Right lobe of liver (tissue), 6 donors: Measurements from ENCODE around the gene KRTAP5-2. TPM values are rescaled to one million over a fixed set of nuclear protein-coding genes. Genes with fewer than 3 reads are reported as not detected.

Source experiments
- ATAC-seq, 4 donors: fragments of 200-7000 bp; cut with Tn5 transposase; one replicate each; pipeline ENCODE4 v1.9.1; 2020; ENCODE audit warnings: mild to moderate bottlenecking in 4 of 4, moderate library complexity in 4 of 4
- DNase-seq, 3 donors: peaks; one replicate each; pipeline ENCODE4 v3.0.0-alpha.2; 2020
- H3K27ac ChIP-seq, 3 donors: fragments of 200-600 bp; one replicate each; pipeline ENCODE4 v1.8.0; 2022
- H3K27me3 ChIP-seq, 2 donors: fragments of 200-600 bp; one replicate each; pipeline ENCODE4 v1.8.0; 2022
- H3K36me3 ChIP-seq, 4 donors: fragments of 200-600 bp; sonication (generic) in 1 of 4; one replicate each; pipeline versions ENCODE4 v1.5.1 to v1.8.0; 2017 to 2022; ENCODE audit warnings: control low read depth in 1 of 4
- H3K4me1 ChIP-seq, 4 donors: fragments of 200-600 bp; sonication (generic) in 1 of 4; one replicate each; pipeline versions ENCODE4 v1.5.1 to v1.8.0; 2017 to 2022; ENCODE audit warnings: control low read depth in 1 of 4
- H3K4me3 ChIP-seq, 3 donors: fragments of 200-600 bp; one replicate each; pipeline ENCODE4 v1.8.0; 2022
- H3K9me3 ChIP-seq, 4 donors: fragments of 200-600 bp; sonication (generic) in 1 of 4; one replicate each; pipeline versions ENCODE4 v1.5.1 to v1.8.0; 2017 to 2022; ENCODE audit warnings: control low read depth in 1 of 4
- POLR2A ChIP-seq: fragments of 450-650 bp; IDR thresholded peaks from one replicate; pipeline ENCODE4 v1.6.1; 2017; ENCODE audit warnings: antibody characterized with exemption, mild to moderate bottlenecking
- WGBS: methylation state at CpG from one replicate; pipeline ENCODE4 v1.1.6; 2018; ENCODE audit warnings: low coverage, low lambda C conversion rate; ENCODE audit not compliant: insufficient coverage; ENCODE audit errors: missing lambda C conversion rate; 5-methylcytosine and 5-hydroxymethylcytosine counted together
- intact Hi-C, 2 donors: fragments of 100-400 bp; cut with DNase I; formaldehyde crosslinking; loops; one replicate each; pipeline versions ENCODE4 v1.11.2 to v1.14.1; 2022
- total RNA-seq, 6 experiments: library from RNA; depleted of rRNA in 2 of 6; stranded (reverse); fragments of >200 nt in 2 of 6; fragmentation: NEBNext Ultra II Directional in 3 of 6; extraction: Animal tissue kit (Norgen Biotek cat#: 25700) in 3 of 6; gene quantifications; one replicate each; pipeline versions ENCODE4 v1.1.0 to v1.2.4, GENCODE V29; 2016 to 2023
- TF ChIP-seq, protein P1 (sequence below), 4 donors: fragments of 200-600 bp in 3 of 4; fragments of 450-650 bp in 1 of 4; IDR thresholded peaks; one replicate each; pipeline versions ENCODE4 v1.5.1 to v1.8.0; 2016 to 2022; ENCODE audit warnings: antibody characterized with exemption in 4 of 4, mild to moderate bottlenecking in 2 of 4
- donor health status: DM: no; HTN: yes; CAD: no.
- donor health status: DM: no; HTN: no; CAD: no.
- donor health status: DM: no; HTN: no; CAD: no.
- donor health status: DM: no; HTN: yes; CAD: no.
- donor health status: DM: no; HTN: yes; CAD: no.

Gene KRTAP5-2
- total RNA-seq, 6 experiments from 2014 or later, result not detected

- WGBS, result 43% methylated on average over 2 of the region's 29 CpGs
- Histone ChIP-seq H3K36me3 (no peaks in the 10 kb centered on the region), H3K4me1 (peaks cover 0 to 18% (median 7%) of the 10 kb centered on the region in 4 donors), H3K9me3 (no peaks in the 10 kb centered on the region), H3K4me3 (peak overlapping the region in 2 of 3 donors; percentile 9 to 31), H3K27me3 (no peaks in the 10 kb centered on the region), H3K27ac (peak overlapping the region in 2 of 3 donors; percentile 67 to 74)
- peak in 3 of 4 donors; percentile 35 to 40 (median 39) for ATAC-seq
- TF ChIP-seq, protein P1, sequence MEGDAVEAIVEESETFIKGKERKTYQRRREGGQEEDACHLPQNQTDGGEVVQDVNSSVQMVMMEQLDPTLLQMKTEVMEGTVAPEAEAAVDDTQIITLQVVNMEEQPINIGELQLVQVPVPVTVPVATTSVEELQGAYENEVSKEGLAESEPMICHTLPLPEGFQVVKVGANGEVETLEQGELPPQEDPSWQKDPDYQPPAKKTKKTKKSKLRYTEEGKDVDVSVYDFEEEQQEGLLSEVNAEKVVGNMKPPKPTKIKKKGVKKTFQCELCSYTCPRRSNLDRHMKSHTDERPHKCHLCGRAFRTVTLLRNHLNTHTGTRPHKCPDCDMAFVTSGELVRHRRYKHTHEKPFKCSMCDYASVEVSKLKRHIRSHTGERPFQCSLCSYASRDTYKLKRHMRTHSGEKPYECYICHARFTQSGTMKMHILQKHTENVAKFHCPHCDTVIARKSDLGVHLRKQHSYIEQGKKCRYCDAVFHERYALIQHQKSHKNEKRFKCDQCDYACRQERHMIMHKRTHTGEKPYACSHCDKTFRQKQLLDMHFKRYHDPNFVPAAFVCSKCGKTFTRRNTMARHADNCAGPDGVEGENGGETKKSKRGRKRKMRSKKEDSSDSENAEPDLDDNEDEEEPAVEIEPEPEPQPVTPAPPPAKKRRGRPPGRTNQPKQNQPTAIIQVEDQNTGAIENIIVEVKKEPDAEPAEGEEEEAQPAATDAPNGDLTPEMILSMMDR (IDR thresholded peaks at IDR 0.05), result no peak
- TF ChIP-seq POLR2A, result no peak
- intact Hi-C loops, result no loop called here
- DNase-seq, result peak in 2 of 3 donors; percentile 72 to 73
These were observed 40.0 kb downstream of the KRTAP5-2 start for GRCh38 chr11:1557904-1558774.

DNA sequence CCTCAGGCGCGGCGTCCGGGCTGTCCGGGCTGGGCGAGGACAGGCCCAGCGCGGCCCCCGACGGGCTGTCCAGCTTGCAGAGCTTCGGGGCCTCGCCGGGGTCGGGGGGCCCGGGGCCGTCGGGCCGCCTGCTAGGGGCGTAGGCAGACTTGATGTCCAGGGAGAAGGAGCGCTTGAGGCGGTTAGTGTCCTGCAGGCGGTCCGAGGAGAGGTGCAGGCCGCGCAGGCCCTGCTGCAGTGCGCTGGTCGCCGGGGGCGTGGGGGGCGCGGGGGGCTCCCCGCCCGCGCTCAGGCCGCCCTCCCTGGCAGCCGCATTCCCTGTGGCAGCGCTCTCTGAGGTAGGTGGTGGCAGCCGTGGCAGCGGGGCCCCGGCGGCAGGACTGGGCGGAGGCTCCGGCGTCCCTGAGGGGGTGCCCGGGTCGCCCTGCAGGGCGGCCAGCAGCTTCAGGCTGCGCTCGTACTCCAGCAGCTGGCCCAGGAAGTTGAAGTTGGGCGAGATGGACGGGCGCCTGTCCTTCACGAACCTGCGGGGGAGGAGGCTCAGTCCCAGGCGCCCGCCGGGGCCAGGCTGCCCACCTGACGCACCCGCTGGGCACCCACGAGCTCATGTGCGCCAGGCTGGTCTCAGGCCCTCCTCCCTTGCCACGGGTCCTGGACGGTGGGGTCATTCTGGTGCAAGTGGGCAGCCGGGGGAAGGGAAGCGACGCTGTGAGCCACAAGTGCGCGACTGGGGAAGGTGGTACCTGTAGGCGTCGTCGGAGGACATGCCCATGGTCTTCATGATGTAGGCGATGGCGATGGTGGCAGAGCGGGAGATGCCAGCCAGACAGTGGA lies 40.8 kb downstream of the KRTAP5-2 start:
- H3K36me3 ChIP-seq, result no peaks in the 10 kb centered on the region
- WGBS, result no CpG with 5 or more reads among the region's 74 CpGs
- ATAC-seq (no peak), DNase-seq (peak in 2 of 3 donors; percentile 37 to 48)
- no peak overlapping the region for H3K27ac ChIP-seq
- peaks cover 0 to 18% (median 7%) of the 10 kb centered on the region in 4 donors for H3K4me1 ChIP-seq
- H3K4me3 ChIP-seq, result no peak overlapping the region
- TF ChIP-seq POLR2A, result no peak
- TF ChIP-seq, protein P1 (IDR thresholded peaks at IDR 0.05), result no peak
- no peaks in the 10 kb centered on the region for H3K9me3 ChIP-seq
- intact Hi-C loops, result no loop called here
- no peaks in the 10 kb centered on the region for H3K27me3 ChIP-seq

GRCh38 chr11:1556278-1556902 lies 41.7 kb downstream of the KRTAP5-2 start:
- WGBS, result 78% methylated on average over 24 of the region's 63 CpGs
- intact Hi-C loops, result no loop called here
- Histone ChIP-seq H3K4me1 (peaks cover 0 to 18% (median 7%) of the 10 kb centered on the region in 4 donors), H3K9me3 (no peaks in the 10 kb centered on the region), H3K27ac (no peak overlapping the region), H3K4me3 (no peak overlapping the region), H3K36me3 (no peaks in the 10 kb centered on the region), H3K27me3 (no peaks in the 10 kb centered on the region)
- DNase-seq (no peak), ATAC-seq (no peak)
- no peak for TF ChIP-seq POLR2A
- TF ChIP-seq, protein P1 (IDR thresholded peaks at IDR 0.05), result no peak

DNA sequence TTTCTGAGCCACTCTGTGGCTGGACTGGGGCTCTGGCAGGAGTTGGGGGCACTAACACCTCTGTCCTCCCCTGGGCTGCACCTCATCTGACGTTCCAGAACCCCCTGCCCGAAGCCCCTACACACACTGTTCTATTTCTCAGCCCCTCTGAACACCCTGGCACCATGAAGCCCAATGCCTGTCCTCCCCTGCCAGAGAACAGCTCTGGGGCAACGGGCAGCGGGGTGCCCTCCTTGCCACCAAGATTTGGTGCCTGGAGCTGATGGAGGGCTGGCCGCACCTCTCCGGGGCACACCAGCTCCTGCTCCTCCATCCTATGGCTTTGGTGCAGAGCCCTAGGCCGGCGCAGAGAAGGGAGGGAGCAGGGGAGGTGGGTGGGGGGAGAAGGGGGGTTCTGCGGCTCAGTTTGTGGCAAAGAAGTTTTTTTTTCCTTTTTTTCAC lies 42.4 kb downstream of the KRTAP5-2 start:
- H3K4me1 ChIP-seq, result peaks cover 0 to 18% (median 7%) of the 10 kb centered on the region in 4 donors
- TF ChIP-seq POLR2A, result no peak
- TF ChIP-seq, protein P1 (IDR thresholded peaks at IDR 0.05), result no peak
- no peaks in the 10 kb centered on the region for H3K27me3 ChIP-seq
- no peak overlapping the region for H3K4me3 ChIP-seq
- ATAC-seq (no peak), DNase-seq (no peak)
- no peak overlapping the region for H3K27ac ChIP-seq
- H3K36me3 ChIP-seq, result no peaks in the 10 kb centered on the region
- 71% methylated on average over 5 of the region's 9 CpGs for WGBS
- intact Hi-C loops, result no loop called here
- H3K9me3 ChIP-seq, result no peaks in the 10 kb centered on the region
